CD14-positive monocyte (primary cell): ENCODE results near the gene PKNOX2. TPM values are rescaled to one million over a fixed set of nuclear protein-coding genes. Genes with fewer than 3 reads are reported as not detected.

ENCODE experiments used
- DNase-seq, 3 donors: peaks; one replicate each; pipeline ENCODE4 v3.0.0-alpha.2; 2011 to 2022
- H2AFZ ChIP-seq: 2 replicates; pipeline ENCODE4 v1.6.0; 2012; ENCODE audit warnings: mild to moderate bottlenecking, low read depth, low read length, inconsistent platforms; ENCODE audit not compliant: insufficient read depth, poor library complexity, severe bottlenecking
- H3K27ac ChIP-seq, 2 donors: 1 replicate in 1 of 2; 2 replicates in 1 of 2; pipeline ENCODE4 v1.5.1; 2012 to 2013; ENCODE audit warnings: low read length in 2 of 2, control low read depth in 1 of 2, inconsistent platforms in 1 of 2, low read depth in 1 of 2, mild to moderate bottlenecking in 1 of 2
- H3K27me3 ChIP-seq, 2 donors: one replicate each; pipeline versions ENCODE4 v1.6.0 to v1.6.1; 2011 to 2013; ENCODE audit warnings: low read length in 2 of 2; ENCODE audit not compliant: control insufficient read depth in 2 of 2, insufficient read depth in 2 of 2
- H3K36me3 ChIP-seq, 2 donors: replicated peaks in 1 of 2; 1 replicate in 1 of 2; 2 replicates in 1 of 2; pipeline versions ENCODE4 v1.5.1 to v1.6.1; 2012 to 2013; ENCODE audit warnings: low read length in 2 of 2, control low read depth in 1 of 2, inconsistent platforms in 1 of 2, mild to moderate bottlenecking in 1 of 2; ENCODE audit not compliant: insufficient read depth in 2 of 2, control insufficient read depth in 1 of 2
- H3K4me1 ChIP-seq, 2 donors: 1 replicate in 1 of 2; 2 replicates in 1 of 2; pipeline versions ENCODE4 v1.5.1 to v1.6.1; 2012 to 2013; ENCODE audit warnings: low read length in 2 of 2, control low read depth in 1 of 2, inconsistent platforms in 1 of 2, mild to moderate bottlenecking in 1 of 2, moderate library complexity in 1 of 2; ENCODE audit not compliant: insufficient read depth in 2 of 2, control insufficient read depth in 1 of 2
- H3K4me2 ChIP-seq: replicated peaks from 2 replicates; pipeline ENCODE3; 2012; ENCODE audit warnings: low read length, moderate library complexity, mild to moderate bottlenecking; ENCODE audit not compliant: poor library complexity, severe bottlenecking; ENCODE audit errors: extremely low read depth
- H3K4me3 ChIP-seq, 3 experiments: fragments of 200-600 bp in 1 of 3; sonication (generic) in 1 of 3; replicated peaks in 1 of 3; 1 replicate in 2 of 3; 2 replicates in 1 of 3; pipeline ENCODE4 v1.5.1; 2011 to 2013; ENCODE audit warnings: low read length in 3 of 3, mild to moderate bottlenecking in 3 of 3, control low read depth in 2 of 3, low read depth in 2 of 3, inconsistent platforms in 1 of 3, moderate library complexity in 1 of 3
- H3K79me2 ChIP-seq: 2 replicates; pipeline ENCODE4 v1.6.0; 2012; ENCODE audit warnings: mild to moderate bottlenecking, control low read depth, inconsistent platforms, low read length, moderate library complexity; ENCODE audit not compliant: insufficient read depth
- H3K9ac ChIP-seq: 2 replicates; pipeline ENCODE4 v1.6.0; 2017; ENCODE audit warnings: low read length, mild to moderate bottlenecking; ENCODE audit not compliant: insufficient read depth, poor library complexity, severe bottlenecking
- H3K9me3 ChIP-seq, 2 donors: replicated peaks in 1 of 2; 1 replicate in 1 of 2; 2 replicates in 1 of 2; pipeline versions ENCODE4 v1.5.1 to v1.6.1; 2012 to 2013; ENCODE audit warnings: low read length in 2 of 2, control low read depth in 1 of 2; ENCODE audit not compliant: control insufficient read depth in 1 of 2, insufficient read depth in 1 of 2
- H4K20me1 ChIP-seq: 2 replicates; pipeline ENCODE4 v1.6.0; 2012; ENCODE audit warnings: mild to moderate bottlenecking, low read length, control low read depth, moderate library complexity; ENCODE audit not compliant: insufficient read depth
- H3K27ac Mint-ChIP-seq, 7 donors: one replicate each; pipeline ENCODE4 v1.8.0; 2020; ENCODE audit warnings: mild to moderate bottlenecking in 7 of 7, mixed read lengths in 7 of 7, moderate library complexity in 6 of 7, inconsistent platforms in 2 of 7
- H3K27me3 Mint-ChIP-seq, 3 donors: one replicate each; pipeline ENCODE4 v1.8.0; 2021 to 2022; ENCODE audit warnings: low read depth in 3 of 3, mild to moderate bottlenecking in 3 of 3, mixed read lengths in 3 of 3, moderate library complexity in 3 of 3, inconsistent platforms in 1 of 3
- H3K36me3 Mint-ChIP-seq, 2 donors: one replicate each; pipeline ENCODE4 v1.8.0; 2020; ENCODE audit warnings: mixed read lengths in 2 of 2, inconsistent platforms in 1 of 2, mild to moderate bottlenecking in 1 of 2
- H3K4me1 Mint-ChIP-seq: one replicate; pipeline ENCODE4 v1.8.0; 2020; ENCODE audit warnings: mild to moderate bottlenecking, mixed read lengths
- H3K4me3 Mint-ChIP-seq, 2 donors: one replicate each; pipeline ENCODE4 v1.8.0; 2020; ENCODE audit warnings: mild to moderate bottlenecking in 2 of 2, mixed read lengths in 2 of 2, moderate library complexity in 1 of 2
- H3K9me3 Mint-ChIP-seq, 7 donors: one replicate each; pipeline ENCODE4 v1.8.0; 2020 to 2022; ENCODE audit warnings: mixed read lengths in 7 of 7, mild to moderate bottlenecking in 6 of 7, moderate library complexity in 6 of 7, inconsistent platforms in 2 of 7
- WGBS: methylation state at CpG from one replicate; pipeline ENCODE4 v1.1.5; 2013; ENCODE audit warnings: missing lambda C conversion rate; ENCODE audit not compliant: insufficient coverage; 5-methylcytosine and 5-hydroxymethylcytosine counted together
- intact Hi-C, 2 donors: fragments of 100-400 bp; cut with micrococcal nuclease; formaldehyde crosslinking; loops; one replicate each; pipeline versions ENCODE4 v1.15.0 to v1.15.1; 2023
- polyA plus RNA-seq, 3 donors: library from polyadenylated mRNA; depleted of rRNA in 1 of 3; unstranded in 2 of 3; stranded (reverse) in 1 of 3; fragments of 300-500 nt in 2 of 3; fragments of >200 nt in 1 of 3; fragmentation: Illumina TruSeq in 2 of 3; gene quantifications; 1 replicate in 2 of 3; 2 replicates in 1 of 3; pipeline ENCODE4 v1.2.3, GENCODE V29; 2012 to 2021
- TF ChIP-seq, protein P1 (sequence below): fragments of 200-600 bp; IDR thresholded peaks from one replicate; pipeline ENCODE4 v1.8.0; 2022; ENCODE audit warnings: antibody characterized with exemption, mild to moderate bottlenecking

The PKNOX2 gene
- polyA plus RNA-seq, 3 donors = not detected

DNA sequence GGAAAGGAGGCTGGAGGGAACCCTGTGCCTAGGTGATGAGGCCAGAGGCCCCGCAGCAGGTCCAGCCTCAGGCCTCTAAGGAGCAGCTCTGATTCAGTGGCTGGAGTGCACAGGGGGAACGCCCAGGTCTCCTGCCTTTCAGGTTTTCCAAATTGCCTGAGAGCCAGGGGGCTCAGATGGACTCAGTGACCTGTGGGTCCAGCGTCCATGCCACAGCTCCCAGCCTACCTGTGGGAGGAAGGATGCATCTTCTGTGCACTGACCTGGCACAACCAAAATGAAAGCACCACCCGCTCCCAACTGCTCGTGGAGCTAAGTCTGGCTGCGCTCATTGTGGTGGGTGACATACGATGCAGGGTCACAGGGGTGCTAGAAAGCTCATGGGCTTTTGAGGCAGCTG lies 248.7 kb downstream of the PKNOX2 start:
- intact Hi-C loops = no loop called here
- 78% methylated on average over 7 of the region's 7 CpGs for WGBS

DNA sequence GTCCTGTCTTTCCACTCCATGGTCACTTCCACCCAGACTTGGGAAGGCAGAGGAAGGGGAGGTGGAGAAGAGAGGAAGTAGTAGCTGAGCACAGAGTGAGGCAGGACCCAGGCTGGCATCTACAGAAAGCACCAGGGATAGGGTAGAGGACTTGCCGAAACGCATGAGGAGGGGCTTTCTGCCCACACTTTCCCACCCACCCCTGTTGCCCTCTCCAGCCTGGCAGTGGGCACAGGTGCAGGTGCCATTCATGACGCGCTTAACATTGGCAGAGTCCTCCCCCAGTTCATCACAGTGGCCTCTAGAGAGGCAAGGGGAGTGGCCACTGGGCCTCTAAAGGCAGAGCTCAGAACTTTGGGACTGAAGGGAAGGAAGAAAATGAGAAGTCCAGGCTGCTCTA lies 249.6 kb downstream of the PKNOX2 start:
- WGBS = no CpG with 5 or more reads among the region's 4 CpGs
- Histone ChIP-seq H2AFZ (no peak overlapping the region), H3K4me2 (no peak overlapping the region), H3K79me2 (no peaks in the 10 kb centered on the region), H4K20me1 (no peaks in the 10 kb centered on the region), H3K4me1 (no peaks in the 10 kb centered on the region), H3K9ac (no peak overlapping the region), H3K9me3 (no peaks in the 10 kb centered on the region), H3K4me3 (no peak overlapping the region), H3K27me3 (no peaks in the 10 kb centered on the region), H3K27ac (no peak overlapping the region), H3K36me3 (no peaks in the 10 kb centered on the region)
- intact Hi-C loops = no loop called here
- H3K4me3 Mint-ChIP-seq = no peak overlapping the region
- no peak for DNase-seq
- no peak overlapping the region for H3K27ac Mint-ChIP-seq
- H3K9me3 Mint-ChIP-seq = peaks cover 0 to 2% (median 0%) of the 10 kb centered on the region in 7 donors
- no peaks in the 10 kb centered on the region for H3K4me1 Mint-ChIP-seq
- H3K36me3 Mint-ChIP-seq = no peaks in the 10 kb centered on the region
- H3K27me3 Mint-ChIP-seq = peaks cover 8 to 21% (median 8%) of the 10 kb centered on the region in 3 donors
- TF ChIP-seq, protein P1, sequence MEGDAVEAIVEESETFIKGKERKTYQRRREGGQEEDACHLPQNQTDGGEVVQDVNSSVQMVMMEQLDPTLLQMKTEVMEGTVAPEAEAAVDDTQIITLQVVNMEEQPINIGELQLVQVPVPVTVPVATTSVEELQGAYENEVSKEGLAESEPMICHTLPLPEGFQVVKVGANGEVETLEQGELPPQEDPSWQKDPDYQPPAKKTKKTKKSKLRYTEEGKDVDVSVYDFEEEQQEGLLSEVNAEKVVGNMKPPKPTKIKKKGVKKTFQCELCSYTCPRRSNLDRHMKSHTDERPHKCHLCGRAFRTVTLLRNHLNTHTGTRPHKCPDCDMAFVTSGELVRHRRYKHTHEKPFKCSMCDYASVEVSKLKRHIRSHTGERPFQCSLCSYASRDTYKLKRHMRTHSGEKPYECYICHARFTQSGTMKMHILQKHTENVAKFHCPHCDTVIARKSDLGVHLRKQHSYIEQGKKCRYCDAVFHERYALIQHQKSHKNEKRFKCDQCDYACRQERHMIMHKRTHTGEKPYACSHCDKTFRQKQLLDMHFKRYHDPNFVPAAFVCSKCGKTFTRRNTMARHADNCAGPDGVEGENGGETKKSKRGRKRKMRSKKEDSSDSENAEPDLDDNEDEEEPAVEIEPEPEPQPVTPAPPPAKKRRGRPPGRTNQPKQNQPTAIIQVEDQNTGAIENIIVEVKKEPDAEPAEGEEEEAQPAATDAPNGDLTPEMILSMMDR = no peak

More for the DNA sequence above, 248.7 kb downstream of the PKNOX2 start:
- Histone ChIP-seq H3K27ac (no peak overlapping the region), H3K4me1 (no peaks in the 10 kb centered on the region), H3K27me3 (no peaks in the 10 kb centered on the region), H3K36me3 (no peaks in the 10 kb centered on the region), H3K9ac (no peak overlapping the region), H3K4me2 (no peak overlapping the region), H2AFZ (no peak overlapping the region), H4K20me1 (no peaks in the 10 kb centered on the region), H3K79me2 (no peaks in the 10 kb centered on the region), H3K4me3 (no peak overlapping the region), H3K9me3 (no peaks in the 10 kb centered on the region)
- DNase-seq = no peak
- Mint-ChIP-seq H3K9me3 (peaks cover 0 to 2% (median 0%) of the 10 kb centered on the region in 7 donors), H3K27me3 (peaks cover 3 to 25% (median 8%) of the 10 kb centered on the region in 3 donors), H3K36me3 (no peaks in the 10 kb centered on the region), H3K27ac (no peak overlapping the region), H3K4me1 (no peaks in the 10 kb centered on the region), H3K4me3 (no peak overlapping the region)
- TF ChIP-seq, protein P1 = no peak
